M059J (cell line): ENCODE measurements around the gene NPFF. TPM values are rescaled to one million over a fixed set of nuclear protein-coding genes. Genes with fewer than 3 reads are reported as not detected.
"Not testable (repeated sequence)": the region's sequence is repeated elsewhere in the genome, so short reads cannot be mapped to it uniquely, and the experiment has no call there.

Experiments
- DNase-seq: peaks from one replicate; pipeline ENCODE4 v3.0.0-alpha.2; 2012; ENCODE audit warnings: low read depth
- total RNA-seq: library from RNA; depleted of rRNA; stranded (reverse); fragments of >200 nt; shearing (Covaris generic); gene quantifications from 2 replicates; pipeline ENCODE4 v1.2.3, GENCODE V29; 2014; rRNA removed

Gene NPFF
- not detected in 2 replicates for total RNA-seq

DNA sequence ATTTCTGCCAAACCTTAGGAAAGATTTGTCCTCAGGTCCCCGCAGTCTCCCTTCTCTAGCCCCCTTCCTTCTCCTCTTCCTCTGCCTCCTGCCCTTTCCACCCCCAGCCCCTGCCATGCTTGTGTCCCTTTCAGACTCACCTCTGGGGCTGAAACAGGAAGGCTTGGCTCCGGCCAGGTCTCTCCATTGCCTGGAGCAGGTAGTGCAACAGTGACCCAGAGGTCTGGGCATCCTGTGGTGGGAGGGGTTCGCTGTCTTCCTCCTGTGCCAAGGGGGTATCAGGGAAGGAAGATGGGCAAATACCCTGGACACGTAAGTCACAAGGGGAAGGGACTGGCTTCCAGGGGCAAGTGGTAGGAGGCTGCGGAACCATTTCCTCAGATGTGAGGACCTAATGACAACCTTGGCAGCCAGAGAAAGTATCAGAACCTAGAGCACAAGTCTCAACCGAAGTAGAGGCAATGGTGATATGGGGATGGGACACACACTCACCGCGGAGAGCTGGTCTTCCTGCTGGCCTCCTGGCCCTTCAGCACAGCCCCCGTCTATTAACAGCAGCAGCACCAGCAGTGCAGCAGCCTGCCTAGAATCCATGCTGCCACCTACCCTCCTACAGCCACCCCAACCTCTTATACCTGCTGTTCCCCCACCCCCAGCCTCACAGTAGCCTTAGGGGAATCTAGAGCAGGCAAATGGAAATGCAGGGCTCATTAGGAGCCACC is at the start of gene NPFF:
NPFF (minus strand) TSS at position 604 of the 722 bp plus-strand sequence; CDS start at position 594, 10 bp downstream.
- no peak for DNase-seq

DNA sequence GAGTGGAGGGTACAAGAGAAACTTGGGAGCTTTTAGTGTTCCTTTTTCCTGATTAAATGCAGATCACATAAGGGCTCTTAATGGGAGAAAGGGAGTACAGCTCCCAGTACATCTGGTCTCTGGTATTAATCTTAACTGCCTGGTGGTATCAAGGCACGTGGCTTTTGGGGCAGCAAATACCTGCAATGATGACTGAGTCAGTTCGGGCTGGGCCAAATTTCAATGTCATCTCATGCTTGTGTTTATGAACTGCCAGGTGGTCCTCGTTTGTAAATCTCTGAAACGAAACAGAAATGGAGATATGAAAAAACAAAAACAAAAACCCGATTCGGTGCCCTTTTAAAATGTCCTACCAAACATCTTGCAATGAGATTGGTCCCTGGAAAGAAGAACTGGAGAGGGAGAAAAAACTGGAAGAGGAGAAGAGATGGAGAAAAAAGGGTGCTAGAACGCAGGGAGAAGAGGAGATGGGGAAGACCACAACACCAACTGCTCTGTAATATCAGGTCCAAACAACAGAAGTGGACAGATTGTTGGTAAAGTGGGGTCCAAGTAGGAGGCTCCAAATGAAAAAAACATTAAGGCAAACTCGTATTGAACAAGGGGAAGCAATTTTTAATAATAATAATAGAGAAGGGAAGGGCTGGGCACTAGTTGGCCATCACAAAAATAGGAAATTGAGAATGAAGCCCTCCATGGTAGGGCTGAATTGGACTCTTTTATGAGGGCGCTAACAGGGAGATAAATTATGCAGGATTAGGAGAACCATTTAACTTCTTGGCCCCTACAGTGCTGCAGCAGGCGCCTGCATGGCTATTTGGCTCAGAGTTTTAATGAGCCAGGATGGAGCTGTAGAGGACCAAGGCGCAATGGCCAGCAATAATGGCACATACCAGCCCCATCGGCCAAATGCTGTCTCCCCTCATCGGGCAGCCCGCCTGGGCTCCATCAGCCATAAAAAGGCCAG is 45.4 kb upstream of the NPFF start:
- DNase-seq: no peak

- no peak for DNase-seq
These were observed 44.6 kb upstream of the NPFF start for GRCh38 chr12:53551889-53552291.

- DNase-seq: no peak
These were observed 43.3 kb upstream of the NPFF start for GRCh38 chr12:53550595-53550994.

DNA sequence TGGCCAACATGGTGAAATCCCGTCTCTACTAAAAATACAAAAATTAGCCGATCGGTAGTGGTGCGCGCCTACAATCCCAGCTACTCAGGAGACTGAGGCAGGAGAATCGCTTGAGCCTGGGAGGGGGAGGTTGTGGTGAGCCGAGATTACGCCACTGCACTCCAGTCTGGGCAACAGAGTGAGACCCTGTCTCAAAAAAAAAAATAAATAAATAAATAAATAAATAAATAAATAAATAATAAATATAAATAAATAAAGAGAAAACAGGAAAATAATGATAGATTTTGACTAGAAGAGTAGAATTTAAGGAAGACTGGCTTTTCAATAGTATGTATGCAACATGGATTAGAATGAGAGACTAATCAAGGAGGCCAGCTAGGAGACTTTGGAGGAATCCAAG is 42.8 kb upstream of the NPFF start:
- not testable (repeated sequence) for DNase-seq

DNA sequence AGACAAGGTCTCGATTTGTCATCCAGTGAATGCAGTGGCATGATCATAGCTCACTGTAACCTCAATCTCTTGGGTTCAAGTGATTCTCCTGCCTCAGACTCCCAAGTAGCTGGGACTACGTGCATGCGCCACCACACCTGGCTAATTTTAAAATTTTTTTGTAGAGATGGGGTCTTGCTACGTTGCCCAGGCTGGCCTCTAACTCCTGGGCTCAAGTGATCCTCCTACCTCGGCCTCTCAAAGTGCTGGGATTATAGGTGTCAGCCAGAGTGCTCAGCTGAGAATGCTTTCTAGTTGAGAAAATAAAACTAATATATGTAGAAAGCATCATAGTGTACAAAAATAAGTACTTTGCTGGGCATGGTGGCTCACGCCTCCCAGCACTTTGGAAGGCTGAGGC is 41.1 kb upstream of the NPFF start:
- not testable (repeated sequence) for DNase-seq

DNA sequence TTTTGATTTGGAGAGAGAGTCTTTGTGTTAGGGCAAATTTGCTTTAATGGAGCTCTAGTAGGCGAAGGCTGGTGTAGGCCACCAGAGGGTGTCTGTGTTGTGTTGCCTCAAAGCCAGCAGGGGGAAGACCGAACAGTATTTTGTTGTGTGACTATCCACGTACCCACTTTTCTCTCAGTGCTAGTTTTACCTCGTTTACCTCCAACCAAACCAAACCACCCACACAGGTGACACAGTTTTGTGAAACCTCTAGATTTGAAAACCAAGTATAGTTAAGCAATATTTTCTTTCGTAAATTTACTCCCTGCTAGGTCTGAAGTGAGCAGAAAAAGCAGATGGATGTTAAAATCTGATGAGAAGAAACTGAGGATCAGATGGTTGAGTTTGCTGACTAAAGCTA is 36.3 kb upstream of the NPFF start:
- DNase-seq: peak; percentile 59

GRCh38 chr12:53539526-53539925 is 32.2 kb upstream of the NPFF start:
- no peak for DNase-seq

DNA sequence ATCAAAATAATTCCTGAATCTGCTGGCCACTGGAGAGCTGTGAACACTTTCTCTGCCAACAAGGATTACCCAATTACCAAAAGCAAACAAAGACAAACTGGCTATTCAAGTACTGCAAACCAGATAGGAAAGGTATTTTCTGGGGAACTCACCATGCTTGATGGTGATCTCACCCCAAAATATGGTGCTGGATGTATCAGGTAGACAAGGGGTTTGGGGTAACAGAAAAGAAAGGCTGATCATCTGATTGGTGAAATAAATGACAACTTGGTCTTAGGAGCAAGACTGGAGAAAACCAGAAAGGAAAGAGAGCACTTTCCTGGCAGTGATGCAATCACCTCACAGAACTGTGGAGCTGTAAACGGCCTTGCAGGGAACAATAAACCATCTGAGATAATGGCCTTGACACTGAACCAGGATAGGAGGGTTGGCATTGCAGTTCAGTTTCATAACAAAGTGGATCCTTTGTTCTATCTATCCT is 31.0 kb upstream of the NPFF start:
- no peak for DNase-seq

DNA sequence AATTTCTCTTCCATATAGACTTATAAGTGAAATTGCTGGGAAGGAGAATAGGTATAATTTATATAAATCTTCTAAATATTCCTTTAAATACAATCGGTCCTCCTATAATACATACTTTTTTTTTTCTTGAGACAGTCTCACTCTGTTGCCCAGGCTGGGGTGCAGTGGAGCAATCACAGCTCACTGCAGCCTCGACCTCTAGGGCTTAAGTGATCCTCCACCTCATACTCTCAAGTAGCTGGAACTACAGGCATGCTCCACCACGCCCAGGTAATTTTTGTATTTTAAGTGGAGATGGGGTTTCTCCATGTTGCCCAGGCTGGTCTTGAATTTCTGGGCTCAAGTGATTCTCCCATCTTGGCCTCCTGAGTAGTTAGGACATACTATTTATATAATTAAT is 29.7 kb upstream of the NPFF start:
- no peak for DNase-seq

DNA sequence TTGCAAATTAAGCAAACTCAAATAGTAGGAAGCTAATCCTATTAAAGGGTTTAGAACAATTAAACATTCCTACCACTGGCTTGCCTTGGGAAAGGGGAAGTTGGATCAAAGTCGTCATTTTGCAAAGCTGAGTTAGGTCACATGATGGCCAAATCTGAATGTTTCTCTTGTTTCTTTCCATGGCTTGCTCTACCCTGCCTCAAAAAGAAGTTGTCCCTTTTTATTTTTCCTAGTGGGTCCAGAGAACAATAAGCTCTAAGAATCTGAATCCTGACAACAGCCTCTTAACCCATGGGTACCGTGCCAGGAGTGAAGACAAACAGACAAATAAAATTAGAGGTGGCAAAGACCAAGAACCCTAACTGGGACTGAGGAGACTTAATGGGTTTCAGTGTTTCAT is 26.2 kb upstream of the NPFF start:
- no peak for DNase-seq

GRCh38 chr12:53532524-53533445 is 25.5 kb upstream of the NPFF start:
- no peak for DNase-seq

- DNase-seq: no peak
These were observed 24.7 kb upstream of the NPFF start for GRCh38 chr12:53532021-53532420.

- DNase-seq: peak; percentile 59
These were observed 23.6 kb upstream of the NPFF start for GRCh38 chr12:53530920-53531319.

DNA sequence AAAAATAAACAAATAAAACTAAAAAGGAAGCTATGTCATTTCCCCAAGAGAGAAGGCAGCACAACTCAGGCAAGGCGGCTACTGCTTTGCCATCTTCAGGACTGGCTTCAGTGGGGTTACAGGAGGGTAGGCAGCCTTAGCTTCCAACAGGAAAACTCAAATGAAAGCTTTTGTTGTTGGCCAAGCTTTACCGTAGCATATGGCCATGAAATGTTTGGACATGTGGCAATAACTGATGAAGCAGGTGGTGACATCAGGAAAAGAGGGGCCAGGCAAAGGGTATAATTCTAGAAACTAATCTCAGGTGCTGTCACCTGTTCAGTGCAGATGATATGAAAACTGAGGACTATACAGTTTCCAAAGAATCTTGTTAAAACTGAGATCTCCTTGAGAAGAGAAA is 22.8 kb upstream of the NPFF start:
- no peak for DNase-seq

DNA sequence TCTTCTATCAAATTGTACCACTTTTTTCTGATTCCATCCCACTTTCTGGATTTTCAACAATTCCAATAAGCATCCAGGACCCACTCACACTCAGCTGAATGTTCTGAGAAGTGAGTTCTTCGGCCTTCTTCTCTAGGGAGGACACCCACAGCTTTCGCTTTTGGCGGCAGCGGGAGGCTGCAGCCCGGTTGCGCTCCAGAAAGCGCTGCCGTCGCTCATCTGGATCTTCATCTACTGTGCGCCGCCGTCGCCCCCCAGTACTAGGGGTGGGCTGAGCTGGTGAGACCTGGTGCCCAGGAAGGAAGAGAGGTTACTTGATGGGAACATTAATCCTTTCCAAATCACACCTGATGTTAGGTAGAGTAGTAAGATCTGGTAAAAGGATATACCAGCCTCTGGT is 17.2 kb upstream of the NPFF start:
- no peak for DNase-seq

DNA sequence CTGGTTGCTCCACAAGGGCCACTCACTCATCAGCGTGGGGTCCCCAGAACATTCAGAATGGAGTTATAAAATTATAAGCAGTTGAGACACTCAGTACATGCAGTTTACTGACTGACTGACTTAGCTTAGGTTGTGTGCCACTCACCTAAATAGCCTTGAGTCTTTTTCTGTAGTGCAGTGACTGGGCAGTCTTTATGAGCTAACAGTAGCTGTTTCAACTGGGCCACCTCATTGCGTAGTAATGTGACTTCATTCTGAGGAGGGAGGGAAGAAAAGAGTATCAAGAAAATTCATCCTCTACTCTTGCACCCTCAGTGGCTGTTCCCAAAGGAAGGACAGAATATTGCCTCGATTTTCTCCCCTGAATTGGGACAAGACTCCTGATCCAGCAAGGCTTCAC is 15.8 kb upstream of the NPFF start:
- DNase-seq: no peak

GRCh38 chr12:53518381-53518780 is 11.1 kb upstream of the NPFF start:
- DNase-seq: peak; percentile 58

GRCh38 chr12:53516758-53517455 is 9.6 kb upstream of the NPFF start:
- no peak for DNase-seq

- DNase-seq: no peak
These were observed 8.0 kb upstream of the NPFF start for GRCh38 chr12:53515291-53515680.
